GM12878 (cell line): ENCODE measurements around the gene TRAPPC6A. TPM values are rescaled to one million over a fixed set of nuclear protein-coding genes. Genes with fewer than 3 reads are reported as not detected.

Experiments
- BHLHE40 ChIP-seq, 2 experiments: fragments of 450-650 bp in 1 of 2; IDR thresholded peaks; 2 replicates each; pipeline ENCODE4 v1.6.1; 2011 to 2017; ENCODE audit warnings: low read depth in 2 of 2, borderline replicate concordance in 1 of 2, improper control_type of control experiment in 1 of 2, low read length in 1 of 2, mild to moderate bottlenecking in 1 of 2
- CBX5 ChIP-seq: sonication (generic); IDR thresholded peaks from 2 replicates; pipeline ENCODE4 v1.6.1; 2016; ENCODE audit warnings: low read depth, moderate library complexity, mild to moderate bottlenecking, inconsistent platforms
- CEBPZ ChIP-seq: fragments of 150-350 bp; IDR thresholded peaks from 2 replicates; pipeline ENCODE4 v1.6.1; 2016; ENCODE audit warnings: low read depth, low read length
- CHD2 ChIP-seq: IDR thresholded peaks from 2 replicates; pipeline ENCODE4 v1.6.1; 2011; ENCODE audit warnings: low read depth, low read length, improper control_type of control experiment, borderline replicate concordance
- CREM ChIP-seq: IDR thresholded peaks from 2 replicates; pipeline ENCODE4 v1.6.1; 2014; ENCODE audit warnings: antibody characterized with exemption, low read depth
- EED ChIP-seq: sonication (generic); IDR thresholded peaks from 2 replicates; pipeline ENCODE4 v1.6.1; 2016; ENCODE audit warnings: antibody characterized with exemption, low read depth
- GATAD2B ChIP-seq: fragments of 450-650 bp; conservative IDR thresholded peaks from 2 replicates; pipeline ENCODE4 v1.6.1; 2017; ENCODE audit warnings: low read depth, mild to moderate bottlenecking, moderate library complexity
- NFYA ChIP-seq: IDR thresholded peaks from 2 replicates; pipeline ENCODE4 v1.6.1; 2011; ENCODE audit warnings: low read depth, mild to moderate bottlenecking, low read length, improper control_type of control experiment, borderline replicate concordance
- PAX5 ChIP-seq: IDR thresholded peaks from 2 replicates; pipeline ENCODE4 v1.6.1; 2011; ENCODE audit warnings: low read depth, low read length, borderline replicate concordance
- PAX8 ChIP-seq: fragments of 450-650 bp; IDR thresholded peaks from 2 replicates; pipeline ENCODE4 v1.6.1; 2017; ENCODE audit warnings: mild to moderate bottlenecking, moderate library complexity
- POLR2A ChIP-seq: IDR thresholded peaks from 2 replicates; pipeline ENCODE4 v1.6.1; 2011; ENCODE audit warnings: low read depth, mild to moderate bottlenecking, low read length
- RAD21 ChIP-seq: IDR thresholded peaks from 2 replicates; pipeline ENCODE4 v1.6.1; 2011; ENCODE audit warnings: mild to moderate bottlenecking, low read depth, low read length, moderate library complexity; ENCODE audit not compliant: insufficient read depth
- RBBP5 ChIP-seq: fragments of 200-600 bp; sonication (generic); conservative IDR thresholded peaks from 2 replicates; pipeline ENCODE4 v1.6.1; 2016
- RELB ChIP-seq: fragments of 450-650 bp; IDR thresholded peaks from 2 replicates; pipeline ENCODE4 v1.6.1; 2017; ENCODE audit warnings: low read depth, mild to moderate bottlenecking, moderate library complexity
- REST ChIP-seq: IDR thresholded peaks from 2 replicates; pipeline ENCODE4 v1.6.1; 2012; ENCODE audit warnings: mild to moderate bottlenecking, low read depth, low read length
- RUNX3 ChIP-seq: IDR thresholded peaks from 2 replicates; pipeline ENCODE4 v1.6.1; 2012; ENCODE audit warnings: low read length, inconsistent platforms
- TCF12 ChIP-seq: IDR thresholded peaks from 2 replicates; pipeline ENCODE4 v1.6.1; 2011; ENCODE audit warnings: low read depth, mild to moderate bottlenecking, low read length
- ZNF622 ChIP-seq: fragments of 450-650 bp; IDR thresholded peaks from 2 replicates; pipeline ENCODE4 v1.6.1; 2017; ENCODE audit warnings: mild to moderate bottlenecking, inconsistent platforms
- ZZZ3 ChIP-seq: IDR thresholded peaks from 2 replicates; pipeline ENCODE4 v1.6.1; 2011; ENCODE audit warnings: low read depth; ENCODE audit not compliant: control insufficient read depth, insufficient read length
- polyA plus RNA-seq, 11 experiments: library from polyadenylated mRNA; depleted of rRNA in 4 of 11; unstranded in 6 of 11; stranded (reverse) in 5 of 11; fragments of >200 nt; fragmentation: Nextera tagmentation in 4 of 11; fragmentation: Illumina TruSeq in 1 of 11; extraction: Ambion mirVana in 4 of 11; extraction: Trizol in 1 of 11; gene quantifications; 1 replicate in 1 of 11; 2 replicates in 10 of 11; pipeline versions ENCODE4 v1.2.1 to v1.2.3, GENCODE V29; 2011 to 2016; ENCODE audit warnings: inconsistent platforms in 2 of 11, missing spikeins in 2 of 11, low read depth in 1 of 11
- total RNA-seq, 4 experiments: library from RNA; depleted of rRNA in 3 of 4; stranded (reverse); fragments of >200 nt in 3 of 4; fragmentation: Illumina TruSeq in 1 of 4; extraction: Trizol in 1 of 4; gene quantifications; 2 replicates each; pipeline versions ENCODE4 v1.2.1 to v1.2.3, GENCODE V29; 2013 to 2021

TRAPPC6A gene
- total and polyA plus RNA-seq, 10 of the 15 experiments (the other 5 are each of a cell fraction or from before 2014, with no cell fraction given), result 1.8 to 83.9 (median 35.8) TPM

- TF ChIP-seq POLR2A (no peak), ZNF622 (no peak), GATAD2B (no peak), NFYA (no peak), RAD21 (no peak), CEBPZ (no peak), PAX8 (no peak), CREM (peak; percentile 33; the same call in 1 of the 2 replicates), CHD2 (0 out of 2 replicates have a peak, but pooled peaks have one; percentile 6), PAX5 (no peak), ZZZ3 (no peak), REST (no peak), RELB (peak; percentile 68; the same call in 1 of the 2 replicates), EED (0 out of 2 replicates have a peak, but pooled peaks have one; percentile 52), BHLHE40 (IDR thresholded peaks at IDR 0.05; ENCODE audit: borderline replicate concordance in 1 of 2, low read depth in 2 of 2, low read length in 1 of 2) (peak in 1 of 2 experiments; percentile 57; a peak in 1 of 4 replicates), RBBP5 (no peak), CBX5 (no peak), RUNX3 (peak; percentile 52), TCF12 (peak; percentile 62; the same call in 1 of the 2 replicates)
These were observed 13.3 kb downstream of the TRAPPC6A start (continued) for GRCh38 chr19:45164577-45165335.
